Measurements from ENCODE around the gene ZNF497.

The ZNF497 gene

GRCh38 chr19:58367698-58368454 is 5.3 kb upstream of the ZNF497 start:
- DNase-seq (ENCODE audit: low read depth in 2 of 2) = no peak

- DNase-seq (ENCODE audit: low read depth in 2 of 2) = no peak
Measured at GRCh38 chr19:58366585-58367430, 4.3 kb upstream of the ZNF497 start.

GRCh38 chr19:58364146-58364545 is 1.6 kb upstream of the ZNF497 start:
- DNase-seq (ENCODE audit: low read depth in 2 of 2) = no peak

- no peak for DNase-seq (ENCODE audit: low read depth in 2 of 2)
Measured at GRCh38 chr19:58361900-58362271, 665 bp downstream of the ZNF497 start.

- no peak for DNase-seq (ENCODE audit: low read depth in 2 of 2)
Measured at GRCh38 chr19:58357481-58358145, 4.9 kb downstream of the ZNF497 start.

- DNase-seq (ENCODE audit: low read depth in 2 of 2) = no peak
Measured at GRCh38 chr19:58356766-58357480, 5.6 kb downstream of the ZNF497 start.

GRCh38 chr19:58355908-58356765 is 6.4 kb downstream of the ZNF497 start:
- no peak for DNase-seq (ENCODE audit: low read depth in 2 of 2)

GRCh38 chr19:58355215-58355796 is 7.2 kb downstream of the ZNF497 start:
- no peak for DNase-seq (ENCODE audit: low read depth in 2 of 2)

- no peak for DNase-seq (ENCODE audit: low read depth in 2 of 2)
Measured at GRCh38 chr19:58354478-58355030, 8.0 kb downstream of the ZNF497 start.

- DNase-seq (ENCODE audit: low read depth in 2 of 2) = no peak
Measured at GRCh38 chr19:58353717-58354477, 8.7 kb downstream of the ZNF497 start.

GRCh38 chr19:58352760-58353671 is 9.5 kb downstream of the ZNF497 start, which contains the start of gene A1BG:
Gene A1BG, minus strand, starts transcription at chr19:58353492. Its CDS starts 55 bp downstream, at chr19:58353437.
- no peak for DNase-seq (ENCODE audit: low read depth in 2 of 2)

GRCh38 chr19:58351990-58352755 is 10.4 kb downstream of the ZNF497 start:
- DNase-seq (ENCODE audit: low read depth in 2 of 2) = no peak

GRCh38 chr19:58351558-58351878 is 11.0 kb downstream of the ZNF497 start:
- DNase-seq (ENCODE audit: low read depth in 2 of 2) = no peak

- DNase-seq (ENCODE audit: low read depth in 2 of 2) = no peak
Measured at GRCh38 chr19:58350871-58351557, 11.5 kb downstream of the ZNF497 start.

GRCh38 chr19:58350001-58350861 is 12.3 kb downstream of the ZNF497 start:
- no peak for DNase-seq (ENCODE audit: low read depth in 2 of 2)

GRCh38 chr19:58349590-58349989 is 13.0 kb downstream of the ZNF497 start:
- no peak for DNase-seq (ENCODE audit: low read depth in 2 of 2)

All from stimulated activated CD4-positive, alpha-beta T cell treated with anti-CD3 and anti-CD28 coated beads, Interleukin-1b, Interleukin-23, amount 100 ng/mL, for 1 hour (primary cell).